Peyer's patch (tissue), 4 donors: Measurements from ENCODE around the gene MMEL1. TPM values are rescaled to one million over a fixed set of nuclear protein-coding genes. Genes with fewer than 3 reads are reported as not detected.

Experiments used
- DNase-seq, 3 donors: peaks; one replicate each; pipeline ENCODE4 v3.0.0-alpha.2; 2017 to 2019
- H3K27ac ChIP-seq, 4 donors: fragments of 200-600 bp; sonication (generic); one replicate each; pipeline ENCODE4 v1.5.1; 2016 to 2019
- H3K27me3 ChIP-seq, 2 donors: fragments of 200-600 bp; sonication (generic); one replicate each; pipeline ENCODE4 v1.5.1; 2019
- H3K36me3 ChIP-seq, 3 donors: fragments of 200-600 bp; sonication (generic); one replicate each; pipeline ENCODE4 v1.5.1; 2016 to 2019
- H3K4me1 ChIP-seq, 4 donors: fragments of 200-600 bp; sonication (generic); one replicate each; pipeline ENCODE4 v1.5.1; 2016 to 2019
- H3K4me3 ChIP-seq, 4 donors: fragments of 200-600 bp; sonication (generic); 1 replicate in 3 of 4; 2 replicates in 1 of 4; pipeline ENCODE4 v1.5.1; 2016 to 2019; ENCODE audit warnings: mild to moderate bottlenecking in 1 of 4
- H3K9me3 ChIP-seq, 4 donors: fragments of 200-600 bp; sonication (generic); one replicate each; pipeline ENCODE4 v1.5.1; 2016 to 2019; ENCODE audit warnings: mild to moderate bottlenecking in 1 of 4
- CTCF ChIP-seq, 6 experiments: fragments of 450-650 bp in 4 of 6; fragments of 200-600 bp in 2 of 6; sonication (generic) in 1 of 6; IDR thresholded peaks; one replicate each; pipeline ENCODE4 v1.5.1; 2017 to 2019; ENCODE audit warnings: antibody characterized with exemption in 6 of 6, mild to moderate bottlenecking in 3 of 6, moderate library complexity in 1 of 6
- POLR2A ChIP-seq, 2 donors: fragments of 450-650 bp; IDR thresholded peaks; one replicate each; pipeline ENCODE4 v1.5.1; 2017; ENCODE audit warnings: antibody characterized with exemption in 2 of 2, mild to moderate bottlenecking in 2 of 2, moderate library complexity in 2 of 2
- total RNA-seq, 4 donors: library from RNA; depleted of rRNA; stranded (reverse); fragments of >200 nt; gene quantifications; one replicate each; pipeline ENCODE4 v1.1.0, GENCODE V29; 2016

The MMEL1 gene
- total RNA-seq, 4 donors from 2014 or later: 7.4 to 51.7 (median 27.4) TPM

GRCh38 chr1:2625311-2625710 lies 7.5 kb downstream of the MMEL1 start:
- no peak for TF ChIP-seq POLR2A (IDR thresholded peaks at IDR 0.05)
- TF ChIP-seq CTCF (IDR thresholded peaks at IDR 0.05): no peak
- no peak for DNase-seq
- H3K27me3 ChIP-seq: peaks cover 0 to 24% of the 10 kb centered on the region in 2 donors

GRCh38 chr1:2624735-2625300 lies 8.0 kb downstream of the MMEL1 start:
- Histone ChIP-seq H3K27me3 (peaks cover 0 to 24% of the 10 kb centered on the region in 2 donors), H3K36me3 (no peaks in the 10 kb centered on the region), H3K27ac (no peak overlapping the region), H3K9me3 (peaks cover 0 to 8% (median 1%) of the 10 kb centered on the region in 4 donors), H3K4me1 (peaks cover 0 to 14% (median 2%) of the 10 kb centered on the region in 4 donors), H3K4me3 (no peak overlapping the region)
- no peak for DNase-seq
- TF ChIP-seq CTCF (IDR thresholded peaks at IDR 0.05) (no peak), POLR2A (IDR thresholded peaks at IDR 0.05) (no peak)

More at GRCh38 chr1:2625311-2625710, 7.5 kb downstream of the MMEL1 start:
- H3K36me3 ChIP-seq: no peaks in the 10 kb centered on the region
- H3K4me3 ChIP-seq: no peak overlapping the region
- H3K4me1 ChIP-seq: peaks cover 0 to 14% (median 2%) of the 10 kb centered on the region in 4 donors
- peaks cover 0 to 6% (median 1%) of the 10 kb centered on the region in 4 donors for H3K9me3 ChIP-seq
- no peak overlapping the region for H3K27ac ChIP-seq

- H3K4me3 ChIP-seq: no peak overlapping the region
- H3K4me1 ChIP-seq: peaks cover 0 to 8% (median 0%) of the 10 kb centered on the region in 4 donors
- TF ChIP-seq CTCF (IDR thresholded peaks at IDR 0.05): no peak
- H3K36me3 ChIP-seq: no peaks in the 10 kb centered on the region
- peaks cover 0 to 8% (median 1%) of the 10 kb centered on the region in 4 donors for H3K9me3 ChIP-seq
- DNase-seq: no peak
- peaks cover 0 to 16% of the 10 kb centered on the region in 2 donors for H3K27me3 ChIP-seq
- H3K27ac ChIP-seq: no peak overlapping the region
Observed at GRCh38 chr1:2623571-2624337, 9.1 kb downstream of the MMEL1 start.

- no peak for DNase-seq
- Histone ChIP-seq H3K9me3 (peaks cover 0 to 20% (median 6%) of the 10 kb centered on the region in 4 donors), H3K27me3 (no peaks in the 10 kb centered on the region), H3K4me1 (no peaks in the 10 kb centered on the region), H3K27ac (no peak overlapping the region), H3K36me3 (no peaks in the 10 kb centered on the region), H3K4me3 (no peak overlapping the region)
- no peak for TF ChIP-seq POLR2A (IDR thresholded peaks at IDR 0.05)
Observed at GRCh38 chr1:2617971-2618470, 14.8 kb downstream of the MMEL1 start.

GRCh38 chr1:2614145-2614544 lies 18.7 kb downstream of the MMEL1 start:
- Histone ChIP-seq H3K4me3 (no peak overlapping the region), H3K27me3 (no peaks in the 10 kb centered on the region), H3K4me1 (peaks cover 0 to 11% (median 0%) of the 10 kb centered on the region in 4 donors), H3K36me3 (no peaks in the 10 kb centered on the region), H3K27ac (no peak overlapping the region), H3K9me3 (peaks cover 0 to 12% (median 5%) of the 10 kb centered on the region in 4 donors)
- no peak for DNase-seq
- TF ChIP-seq POLR2A (IDR thresholded peaks at IDR 0.05): no peak
- no peak for TF ChIP-seq CTCF (IDR thresholded peaks at IDR 0.05)
